Astrocyte (in vitro differentiated cells and primary cell): ENCODE results near the gene TNFRSF18. TPM values are rescaled to one million over a fixed set of nuclear protein-coding genes. Genes with fewer than 3 reads are reported as not detected.

Experiments
- DNase-seq: peaks from one replicate; pipeline ENCODE4 v3.0.0-alpha.2; 2010; ENCODE audit warnings: low read depth
- FAIRE-seq: peaks from 2 replicates; lab custom pipeline; 2011; peaks lifted over from hg19 to GRCh38; lab: Jason Lieb, UNC
- H2AFZ ChIP-seq: 2 replicates; pipeline ENCODE4 v1.6.0; 2012; ENCODE audit warnings: low read depth, low read length, inconsistent platforms
- H3K27ac ChIP-seq: 2 replicates; pipeline ENCODE4 v1.5.1; 2011; ENCODE audit warnings: low read depth, low read length, inconsistent platforms
- H3K27me3 ChIP-seq: 2 replicates; pipeline ENCODE4 v1.6.0; 2011; ENCODE audit warnings: low read length, inconsistent platforms; ENCODE audit not compliant: insufficient read depth
- H3K36me3 ChIP-seq: 2 replicates; pipeline ENCODE4 v1.5.1; 2011; ENCODE audit warnings: low read length, inconsistent platforms; ENCODE audit not compliant: insufficient read depth
- H3K4me1 ChIP-seq: 2 replicates; pipeline ENCODE4 v1.5.1; 2011; ENCODE audit warnings: low read length, inconsistent platforms; ENCODE audit not compliant: insufficient read depth
- H3K4me2 ChIP-seq: 2 replicates; pipeline ENCODE4 v1.6.0; 2012; ENCODE audit warnings: low read length, inconsistent platforms
- H3K4me3 ChIP-seq: 2 replicates; pipeline ENCODE4 v1.5.1; 2011; ENCODE audit warnings: low read depth, mild to moderate bottlenecking, low read length, inconsistent platforms; ENCODE audit not compliant: insufficient read depth
- H3K79me2 ChIP-seq: 2 replicates; pipeline ENCODE4 v1.6.0; 2012; ENCODE audit warnings: mild to moderate bottlenecking, low read length, inconsistent platforms; ENCODE audit not compliant: insufficient read depth
- H3K9ac ChIP-seq: 2 replicates; pipeline ENCODE4 v1.6.0; 2012; ENCODE audit warnings: mild to moderate bottlenecking, low read length, inconsistent platforms
- H3K9me3 ChIP-seq: 2 replicates; pipeline ENCODE4 v1.5.1; 2012; ENCODE audit warnings: low read depth, mild to moderate bottlenecking, low read length, inconsistent platforms; ENCODE audit not compliant: insufficient read depth
- H4K20me1 ChIP-seq: 2 replicates; pipeline ENCODE4 v1.6.0; 2012; ENCODE audit warnings: low read length, inconsistent platforms; ENCODE audit not compliant: insufficient read depth
- H3K27ac Mint-ChIP-seq: one replicate; pipeline ENCODE4 v1.8.0; 2021; ENCODE audit warnings: mild to moderate bottlenecking, mixed read lengths; ENCODE audit not compliant: unreplicated experiment
- H3K27me3 Mint-ChIP-seq: one replicate; pipeline ENCODE4 v1.8.0; 2021; ENCODE audit warnings: low read depth, mixed read lengths; ENCODE audit not compliant: unreplicated experiment
- H3K36me3 Mint-ChIP-seq: one replicate; pipeline ENCODE4 v1.8.0; 2021; ENCODE audit warnings: low read depth, mixed read lengths; ENCODE audit not compliant: unreplicated experiment
- H3K4me1 Mint-ChIP-seq: one replicate; pipeline ENCODE4 v1.8.0; 2021; ENCODE audit warnings: low read depth, mixed read lengths; ENCODE audit not compliant: unreplicated experiment
- H3K4me3 Mint-ChIP-seq: one replicate; pipeline ENCODE4 v1.8.0; 2021; ENCODE audit warnings: mild to moderate bottlenecking, moderate library complexity, mixed read lengths; ENCODE audit not compliant: unreplicated experiment
- H3K9me3 Mint-ChIP-seq: one replicate; pipeline ENCODE4 v1.8.0; 2021; ENCODE audit warnings: mild to moderate bottlenecking, mixed read lengths; ENCODE audit not compliant: unreplicated experiment
- EZH2 ChIP-seq: IDR thresholded peaks from 2 replicates; pipeline ENCODE4 v1.6.1; 2012; ENCODE audit warnings: mild to moderate bottlenecking, low read length, inconsistent platforms; ENCODE audit not compliant: insufficient read depth
- total RNA-seq: library from RNA; stranded (reverse); gene quantifications from 2 replicates; pipeline ENCODE4 v1.2.1, GENCODE V29; 2021
- TF ChIP-seq, protein P1 (sequence below): IDR thresholded peaks from 2 replicates; pipeline ENCODE4 v1.5.1; 2011; ENCODE audit warnings: low read depth, mild to moderate bottlenecking, inconsistent platforms, low read length, moderate library complexity; ENCODE audit not compliant: insufficient read depth

TNFRSF18 gene
- total RNA-seq, 1 donor from 2014 or later: 0.66 TPM

DNA sequence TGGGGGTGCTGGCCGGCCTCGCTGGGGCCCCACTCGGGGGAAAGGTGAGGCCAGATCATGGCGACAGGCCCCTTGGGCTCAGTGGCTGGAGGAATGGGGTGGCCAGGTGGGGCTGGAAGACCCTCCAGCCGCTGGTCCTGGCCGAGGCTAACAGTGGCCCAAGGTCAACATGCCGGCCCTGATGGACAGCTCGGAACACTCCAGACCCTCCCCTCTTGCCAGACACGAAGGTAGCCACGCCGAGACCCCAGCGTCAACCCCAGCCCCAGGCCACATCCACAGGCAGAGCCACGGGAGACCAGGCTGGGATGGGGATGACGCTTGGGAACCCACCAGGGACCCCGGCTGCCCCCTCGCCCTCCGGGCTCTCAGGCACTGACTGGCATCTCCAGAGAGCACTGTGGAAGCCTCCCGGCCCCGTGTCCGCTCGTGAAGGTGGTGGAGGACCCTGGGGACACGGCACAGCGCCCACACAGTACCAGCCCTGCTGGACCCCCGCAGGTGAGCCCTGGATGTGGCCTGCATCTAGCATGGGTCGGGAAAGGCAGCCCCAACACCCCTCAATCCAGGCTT lies 41.0 kb upstream of the TNFRSF18 start:
- FAIRE-seq: no peak
- peaks cover 3% of the 10 kb centered on the region for H3K27me3 ChIP-seq
- H3K4me3 Mint-ChIP-seq: no peak overlapping the region
- H3K9me3 ChIP-seq: no peaks in the 10 kb centered on the region
- no peak overlapping the region for H3K27ac Mint-ChIP-seq
- H3K4me3 ChIP-seq: no peak overlapping the region
- TF ChIP-seq EZH2: no peak
- TF ChIP-seq, protein P1, sequence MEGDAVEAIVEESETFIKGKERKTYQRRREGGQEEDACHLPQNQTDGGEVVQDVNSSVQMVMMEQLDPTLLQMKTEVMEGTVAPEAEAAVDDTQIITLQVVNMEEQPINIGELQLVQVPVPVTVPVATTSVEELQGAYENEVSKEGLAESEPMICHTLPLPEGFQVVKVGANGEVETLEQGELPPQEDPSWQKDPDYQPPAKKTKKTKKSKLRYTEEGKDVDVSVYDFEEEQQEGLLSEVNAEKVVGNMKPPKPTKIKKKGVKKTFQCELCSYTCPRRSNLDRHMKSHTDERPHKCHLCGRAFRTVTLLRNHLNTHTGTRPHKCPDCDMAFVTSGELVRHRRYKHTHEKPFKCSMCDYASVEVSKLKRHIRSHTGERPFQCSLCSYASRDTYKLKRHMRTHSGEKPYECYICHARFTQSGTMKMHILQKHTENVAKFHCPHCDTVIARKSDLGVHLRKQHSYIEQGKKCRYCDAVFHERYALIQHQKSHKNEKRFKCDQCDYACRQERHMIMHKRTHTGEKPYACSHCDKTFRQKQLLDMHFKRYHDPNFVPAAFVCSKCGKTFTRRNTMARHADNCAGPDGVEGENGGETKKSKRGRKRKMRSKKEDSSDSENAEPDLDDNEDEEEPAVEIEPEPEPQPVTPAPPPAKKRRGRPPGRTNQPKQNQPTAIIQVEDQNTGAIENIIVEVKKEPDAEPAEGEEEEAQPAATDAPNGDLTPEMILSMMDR: no peak
- DNase-seq: no peak
- H3K4me1 Mint-ChIP-seq: peaks cover 3% of the 10 kb centered on the region
- no peaks in the 10 kb centered on the region for H3K4me1 ChIP-seq
- H3K36me3 Mint-ChIP-seq: peaks cover 2% of the 10 kb centered on the region
- H4K20me1 ChIP-seq: peaks cover 6% of the 10 kb centered on the region
- no peaks in the 10 kb centered on the region for H3K36me3 ChIP-seq
- H2AFZ ChIP-seq: no peak overlapping the region
- H3K9ac ChIP-seq: no peak overlapping the region
- no peak overlapping the region for H3K27ac ChIP-seq
- no peaks in the 10 kb centered on the region for H3K9me3 Mint-ChIP-seq
- H3K27me3 Mint-ChIP-seq: no peaks in the 10 kb centered on the region
- no peak overlapping the region for H3K4me2 ChIP-seq
- no peaks in the 10 kb centered on the region for H3K79me2 ChIP-seq

DNA sequence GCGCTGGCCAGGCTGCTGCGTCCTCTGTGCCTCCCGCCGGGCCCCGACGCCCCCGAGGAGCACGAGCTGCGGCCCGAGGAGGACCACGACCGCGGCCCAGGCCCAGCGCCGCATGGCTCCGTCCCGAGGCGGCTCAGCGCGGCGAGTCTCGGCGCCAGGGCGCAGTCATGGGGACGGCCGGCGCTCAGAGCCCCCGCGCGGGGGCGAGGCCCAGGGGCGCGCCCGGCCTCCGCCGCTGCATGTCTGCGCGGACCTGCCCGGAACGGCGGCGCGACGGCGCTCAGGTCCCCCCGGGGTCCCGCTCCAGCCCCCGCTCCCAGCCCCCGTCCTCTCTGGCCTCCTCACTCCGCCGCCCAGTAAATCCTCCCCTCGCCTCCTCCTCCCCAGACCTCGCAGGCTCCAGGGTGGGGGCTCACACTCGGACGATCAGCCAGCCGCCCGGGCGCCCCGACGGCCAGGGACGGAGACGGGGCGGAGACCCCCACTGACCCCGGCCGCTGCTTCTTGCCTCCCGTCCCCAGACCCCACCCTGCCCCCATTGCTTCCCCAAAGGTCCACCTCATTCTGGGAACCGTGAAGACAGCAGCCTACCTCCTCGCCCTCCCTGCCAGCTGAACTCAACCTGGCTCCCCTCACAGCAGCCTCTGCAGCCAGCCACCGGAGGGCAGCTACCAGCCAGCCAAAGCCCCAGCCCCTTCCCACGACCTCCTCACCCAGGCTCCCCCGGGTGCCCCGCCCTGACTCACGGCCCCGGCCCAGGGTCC lies 40.4 kb upstream of the TNFRSF18 start, which contains the start of gene C1QTNF12:
Gene C1QTNF12 (minus strand): TSS at position 146 of the 764 bp plus-strand sequence. CDS start 32 bp downstream, at position 114.
- H3K9me3 Mint-ChIP-seq: no peaks in the 10 kb centered on the region
- Histone ChIP-seq H3K9me3 (no peaks in the 10 kb centered on the region), H2AFZ (no peak within 1 kb of the TSS), H4K20me1 (peaks cover 6% of the 10 kb centered on the region), H3K79me2 (no peaks in the 10 kb centered on the region), H3K27ac (no peak within 1 kb of the TSS), H3K27me3 (peaks cover 3% of the 10 kb centered on the region), H3K4me1 (no peaks in the 10 kb centered on the region), H3K36me3 (no peaks in the 10 kb centered on the region), H3K4me2 (peak within 1 kb of the TSS; percentile 55), H3K4me3 (no peak within 1 kb of the TSS), H3K9ac (no peak within 1 kb of the TSS)
- TF ChIP-seq, protein P1: no peak
- peak; percentile 64 for TF ChIP-seq EZH2
- no peak for FAIRE-seq
- H3K4me1 Mint-ChIP-seq: peaks cover 3% of the 10 kb centered on the region
- no peak within 1 kb of the TSS for H3K27ac Mint-ChIP-seq
- no peak for DNase-seq
- no peaks in the 10 kb centered on the region for H3K27me3 Mint-ChIP-seq
- H3K4me3 Mint-ChIP-seq: no peak within 1 kb of the TSS
- peaks cover 2% of the 10 kb centered on the region for H3K36me3 Mint-ChIP-seq
